ENCODE results near the gene MSANTD2.

The MSANTD2 gene

GRCh38 chr11:124756753-124757227, 43.4 kb downstream of the MSANTD2 start:
- no peak for TF ChIP-seq CTCF (conservative IDR thresholded peaks at IDR 0.05)
- no peak overlapping the region for H3K27ac ChIP-seq

GRCh38 chr11:124756033-124756752, 44.0 kb downstream of the MSANTD2 start:
- no peak for TF ChIP-seq CTCF (conservative IDR thresholded peaks at IDR 0.05)
- no peak overlapping the region for H3K27ac ChIP-seq

- no peak for TF ChIP-seq CTCF (conservative IDR thresholded peaks at IDR 0.05)
- H3K27ac ChIP-seq, result no peak overlapping the region
These were observed 45.5 kb downstream of the MSANTD2 start for GRCh38 chr11:124754710-124755109.

GRCh38 chr11:124754309-124754708, 45.9 kb downstream of the MSANTD2 start:
- no peak for TF ChIP-seq CTCF (conservative IDR thresholded peaks at IDR 0.05)
- H3K27ac ChIP-seq, result no peak overlapping the region

- H3K27ac ChIP-seq, result no peak overlapping the region; the same call in 1 of the 2 replicates
- no peak for TF ChIP-seq CTCF (conservative IDR thresholded peaks at IDR 0.05)
These were observed 46.6 kb downstream of the MSANTD2 start for GRCh38 chr11:124753624-124754023.

- H3K27ac ChIP-seq, result peak overlapping the region; percentile 8; the same call in 1 of the 2 replicates
- no peak for TF ChIP-seq CTCF (conservative IDR thresholded peaks at IDR 0.05)
These were observed 47.0 kb downstream of the MSANTD2 start for GRCh38 chr11:124753205-124753604.

GRCh38 chr11:124752471-124753102, 47.6 kb downstream of the MSANTD2 start:
- no peak for TF ChIP-seq CTCF (conservative IDR thresholded peaks at IDR 0.05)
- H3K27ac ChIP-seq, result peak overlapping the region; percentile 8; the same call in 1 of the 2 replicates

Data from VCaP (cell line).